Measurements from ENCODE around the gene PPP1R2.
"Not testable (repeated sequence)": the region's sequence is repeated elsewhere in the genome, so short reads cannot be mapped to it uniquely, and the experiment has no call there.

The PPP1R2 gene

DNA sequence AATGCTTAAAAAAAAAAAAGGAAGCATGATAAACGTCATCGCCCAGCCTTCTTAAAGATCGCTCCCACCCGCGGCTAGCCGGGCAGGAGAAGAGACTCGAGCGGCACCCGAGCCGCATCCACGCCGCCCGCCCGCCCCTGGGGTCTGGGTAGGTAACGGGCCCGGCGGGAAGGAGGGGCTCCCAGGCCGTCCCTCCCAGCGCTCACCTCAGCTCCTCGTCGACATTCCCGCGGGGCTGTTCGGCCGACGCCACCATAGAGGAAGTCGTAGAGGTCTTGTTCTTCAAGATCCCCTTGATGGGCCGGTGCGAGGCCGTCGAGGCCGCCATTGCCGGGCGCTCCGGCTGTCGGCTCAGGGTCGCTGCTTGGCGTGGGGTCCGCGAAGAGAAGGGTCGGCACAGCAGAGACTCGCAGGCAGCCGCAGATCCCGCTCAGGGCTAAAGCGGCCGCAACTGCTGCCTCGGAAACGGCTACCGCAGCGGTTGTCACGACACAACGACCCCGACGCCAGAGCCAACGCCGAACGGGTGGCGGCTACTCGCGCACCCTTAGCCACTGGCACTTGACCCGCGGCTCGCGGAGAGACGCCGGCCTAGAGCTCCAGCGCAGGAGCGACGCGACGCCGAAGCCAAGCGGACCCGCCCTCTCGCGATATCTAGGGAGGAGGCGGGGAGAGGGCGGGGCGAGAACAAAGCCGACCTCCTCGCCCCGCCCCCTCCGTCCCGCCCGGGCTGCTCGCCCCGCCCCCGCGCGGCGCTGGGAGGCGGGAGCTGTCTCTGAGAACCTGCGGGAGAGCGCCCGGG, at the start of gene PPP1R2:
Gene PPP1R2, minus strand, starts transcription at position 628 of the 802 bp plus-strand sequence. Its CDS starts 300 bp downstream, at position 328.
- peak; percentile 88 for DNase-seq (ENCODE audit: low read depth)

DNA sequence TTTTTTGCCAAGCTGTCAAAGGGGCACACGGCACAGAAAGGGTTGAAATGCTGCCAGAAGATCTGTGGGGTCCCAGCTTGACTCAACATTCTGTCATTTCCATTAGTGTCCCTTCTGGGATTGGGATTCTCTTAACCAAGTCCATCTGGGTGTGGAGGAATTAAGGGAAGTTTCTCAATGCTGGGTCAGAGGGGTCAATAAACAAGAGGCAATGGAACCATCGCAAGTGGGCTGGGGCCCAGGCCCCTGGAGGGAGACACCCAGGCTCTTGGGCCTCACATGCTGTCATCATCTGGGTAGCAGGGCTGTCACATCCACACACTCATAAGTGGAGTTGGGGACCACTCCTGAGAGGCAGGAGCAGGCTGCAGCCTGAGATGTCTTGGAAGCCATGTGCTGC, 48.7 kb upstream of the PPP1R2 start:
- no peak for DNase-seq (ENCODE audit: low read depth)

DNA sequence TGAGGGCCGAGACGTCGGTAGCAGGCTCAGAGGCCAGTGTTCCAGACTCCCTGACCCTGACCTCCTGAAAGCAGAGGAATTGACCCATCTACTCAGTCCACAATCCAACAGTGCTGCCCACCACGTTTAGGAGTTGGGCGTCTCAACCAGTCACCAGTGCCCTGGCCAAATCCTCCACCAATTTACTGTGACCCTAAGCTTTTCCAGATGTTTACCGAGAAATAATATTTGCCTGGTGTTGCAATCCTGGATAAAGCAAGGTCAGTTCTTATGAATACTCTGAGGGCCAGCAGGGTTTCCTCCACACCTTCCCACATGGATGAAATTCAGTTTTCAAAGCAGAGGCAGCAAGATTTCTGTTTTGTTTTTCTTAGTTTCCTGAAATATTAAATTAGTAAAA, 48.1 kb upstream of the PPP1R2 start:
- no peak for DNase-seq (ENCODE audit: low read depth)

DNA sequence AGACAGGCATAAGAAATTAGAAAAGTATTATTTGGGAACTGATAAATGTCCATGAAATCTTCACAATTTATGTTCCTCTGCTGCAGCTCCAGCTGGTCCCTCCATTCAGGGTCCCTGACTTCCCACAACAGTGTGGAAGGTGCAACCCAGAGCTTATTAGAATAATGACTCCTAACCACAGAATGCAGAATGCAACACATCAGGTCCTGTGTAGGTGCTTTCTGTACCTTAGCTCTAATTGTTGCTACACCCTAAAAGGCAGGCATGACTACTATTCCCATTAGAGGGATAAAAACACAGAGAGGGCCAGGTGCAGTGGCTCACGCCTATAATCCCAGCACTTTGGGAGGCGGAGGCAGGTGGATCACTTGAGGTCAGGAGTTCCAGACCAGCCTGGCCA, 47.3 kb upstream of the PPP1R2 start:
- DNase-seq (ENCODE audit: low read depth): not testable (repeated sequence)

DNA sequence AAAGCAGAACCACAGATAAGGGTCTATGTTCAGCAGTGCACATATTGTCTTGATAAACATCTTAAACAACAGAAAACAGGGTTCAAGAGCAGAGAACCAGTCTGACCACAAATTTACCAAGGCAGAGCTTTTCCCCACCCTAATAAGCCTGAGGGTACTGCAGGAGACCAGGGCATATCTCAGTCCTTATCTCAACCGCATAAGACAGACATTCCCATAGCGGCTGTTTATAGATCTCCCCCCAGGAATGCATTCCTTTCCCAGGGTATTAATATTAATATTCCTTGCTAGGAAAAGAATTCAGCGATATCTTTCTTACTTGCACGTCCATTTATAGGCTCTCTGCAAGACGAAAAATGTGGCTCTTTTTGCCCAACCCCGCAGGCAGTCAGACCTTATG, 46.7 kb upstream of the PPP1R2 start:
- DNase-seq (ENCODE audit: low read depth): not testable (repeated sequence)

DNA sequence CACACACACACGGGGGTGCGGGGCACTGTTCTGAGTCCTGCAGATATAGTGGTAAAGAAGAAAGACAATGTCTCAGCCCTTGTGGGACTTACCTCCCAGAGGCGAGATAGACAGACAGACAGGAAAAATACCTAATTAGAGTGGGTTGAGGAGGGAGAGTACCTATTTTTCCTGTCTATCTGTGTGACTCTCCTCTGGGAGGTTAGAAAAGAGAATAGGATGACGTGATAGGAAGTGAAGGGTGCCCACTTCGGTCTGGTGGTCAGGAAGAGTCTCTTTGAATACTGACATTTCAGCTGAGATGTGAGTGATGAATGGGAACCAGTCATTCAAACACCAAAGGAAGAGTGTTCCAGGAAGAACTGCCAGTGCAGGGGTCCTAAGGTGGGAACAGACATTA, 44.7 kb upstream of the PPP1R2 start:
- no peak for DNase-seq (ENCODE audit: low read depth)

DNA sequence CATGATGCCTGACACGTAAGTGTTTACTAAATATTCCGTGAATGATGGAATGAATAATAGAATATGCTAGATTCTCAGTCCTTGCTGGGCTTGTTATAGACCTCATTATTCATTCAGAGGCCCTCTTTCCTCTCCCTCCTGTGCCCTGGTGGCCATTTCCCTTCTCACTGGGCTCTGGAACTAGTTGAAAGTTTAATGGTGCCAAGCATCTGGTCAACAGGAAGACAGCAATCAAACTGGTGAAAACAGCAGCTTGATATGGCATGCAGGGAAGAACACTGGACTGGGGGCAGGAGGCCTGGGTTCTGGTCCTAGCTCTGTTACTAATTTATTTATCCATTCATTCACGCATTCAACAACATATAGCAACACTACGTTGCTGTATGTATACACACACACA, 44.3 kb upstream of the PPP1R2 start:
- no peak for DNase-seq (ENCODE audit: low read depth)

DNA sequence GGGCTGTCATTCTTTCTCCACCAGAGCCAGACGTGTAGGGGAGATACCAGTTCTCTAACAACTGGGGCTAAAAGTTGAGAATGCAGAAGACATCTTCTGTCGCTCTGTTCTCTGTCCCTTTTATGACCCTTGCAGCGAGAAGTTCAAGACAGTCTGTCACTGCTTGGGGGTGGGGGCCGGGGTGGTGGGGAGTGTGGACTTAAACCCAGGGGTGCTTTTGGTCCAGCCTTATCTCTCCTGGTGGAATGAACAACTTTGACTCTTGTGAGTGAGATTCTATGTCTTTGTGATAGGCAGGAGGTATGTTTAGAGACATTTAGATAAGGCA, 41.4 kb upstream of the PPP1R2 start:
- no peak for DNase-seq (ENCODE audit: low read depth)

DNA sequence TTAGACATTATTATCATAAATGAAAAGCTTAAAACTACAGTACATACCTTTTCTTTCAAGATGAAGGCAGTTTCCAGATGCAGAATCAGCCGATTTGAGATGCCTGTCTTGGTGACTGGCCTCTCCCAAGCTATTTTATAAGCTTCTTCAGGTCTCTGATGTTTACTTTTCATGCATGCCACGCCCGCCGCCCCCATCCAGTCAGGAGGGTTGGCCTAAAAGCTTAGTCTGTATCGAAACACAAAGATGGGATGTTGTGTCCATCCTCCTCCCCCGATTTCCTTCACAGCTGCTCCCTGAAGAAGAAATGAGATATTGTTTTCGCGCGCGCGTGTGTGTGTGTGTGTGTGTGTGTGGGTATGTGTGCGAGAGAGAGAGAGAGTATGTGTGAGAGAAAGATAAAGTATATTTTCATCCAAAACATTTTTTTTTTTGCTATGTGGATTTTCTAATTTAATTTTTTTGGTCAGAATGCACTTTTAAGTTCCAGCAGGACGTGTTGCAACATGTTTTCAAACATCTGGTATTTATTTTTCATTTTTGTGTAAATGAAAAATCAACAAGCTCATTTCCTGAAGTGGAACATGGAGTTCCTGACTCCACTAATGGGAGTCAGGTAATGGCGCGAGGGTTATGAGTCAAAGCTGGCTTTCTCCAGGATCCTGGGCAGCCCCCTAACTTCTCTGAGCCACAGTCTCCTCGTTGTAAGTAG, 40.9 kb upstream of the PPP1R2 start, which contains the start of gene APOD:
Gene APOD, minus strand, starts transcription at position 110 of the 712 bp plus-strand sequence. CDS start 4,479 bp downstream, outside the sequence.
- no peak for DNase-seq (ENCODE audit: low read depth)

DNA sequence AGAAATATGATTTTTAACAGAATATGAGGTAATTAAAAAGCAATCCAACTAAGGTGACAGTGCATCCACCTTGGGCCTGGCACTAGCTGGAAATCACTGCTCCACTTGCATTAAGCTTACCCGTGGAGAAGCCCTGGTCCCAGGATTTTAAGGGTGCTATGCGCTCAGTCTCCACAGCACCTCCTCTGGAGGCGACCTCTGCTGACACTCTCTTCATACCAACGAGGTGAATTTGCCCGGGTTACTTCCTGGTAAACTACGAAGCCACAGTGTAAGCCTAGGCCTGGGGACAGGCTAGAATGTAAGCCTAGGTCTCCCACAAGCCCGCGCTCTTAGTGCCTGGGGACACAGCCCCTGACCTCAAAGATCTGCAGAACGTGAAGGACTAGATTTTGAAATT, 39.8 kb upstream of the PPP1R2 start:
- no peak for DNase-seq (ENCODE audit: low read depth)

DNA sequence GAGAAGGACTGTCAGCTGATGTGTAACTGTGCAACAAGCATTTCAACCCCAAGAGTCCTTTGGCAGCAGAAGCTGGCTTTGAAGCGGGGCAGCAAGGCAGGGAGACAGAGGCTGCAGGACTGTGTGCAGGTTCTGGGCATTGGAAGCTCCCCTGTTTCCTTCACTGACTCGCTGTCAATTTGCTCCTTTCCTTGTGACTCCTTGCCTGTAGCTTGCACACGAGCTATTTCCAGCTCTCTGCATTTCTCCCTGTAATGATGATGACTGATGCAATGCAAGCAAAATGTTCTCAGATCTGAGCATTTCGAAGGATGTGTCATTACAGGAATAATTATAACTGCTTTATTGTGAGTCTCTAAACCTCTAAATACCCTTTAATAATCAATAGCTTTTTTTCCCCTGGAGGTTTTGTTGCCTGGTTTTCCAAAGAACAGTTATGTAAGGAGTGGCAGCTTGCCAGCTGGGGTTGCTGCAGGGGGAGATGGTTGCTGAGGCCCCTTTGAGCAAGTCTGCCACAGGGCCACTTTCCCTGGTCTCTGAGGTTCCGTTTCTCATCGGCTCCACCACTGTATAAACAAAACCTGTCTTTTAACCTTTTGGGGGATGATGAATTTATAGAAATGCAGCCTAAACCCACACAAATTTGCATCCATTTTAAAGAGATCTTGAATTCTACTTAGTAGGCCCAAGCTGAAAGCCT, 37.8 kb upstream of the PPP1R2 start:
- DNase-seq (ENCODE audit: low read depth): no peak

DNA sequence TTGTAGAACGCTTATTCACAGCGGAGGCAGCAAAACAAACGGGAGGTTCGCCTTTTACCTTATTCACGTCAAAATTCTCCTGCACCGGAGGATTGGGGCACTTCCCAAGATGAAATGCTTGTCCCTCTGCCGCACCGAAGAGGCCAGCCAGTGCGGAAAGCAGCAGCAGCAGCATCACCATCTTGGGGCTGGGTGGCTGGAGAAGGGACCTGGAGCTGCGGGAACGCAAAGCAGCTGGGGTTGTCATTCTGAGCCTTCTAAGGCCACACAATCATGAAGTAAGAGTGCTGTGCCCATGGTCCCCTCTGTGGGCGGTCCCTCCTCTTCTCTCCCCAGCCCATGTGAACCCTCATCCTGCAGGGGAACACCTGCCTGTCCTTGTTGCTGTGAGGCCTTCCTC, 36.2 kb upstream of the PPP1R2 start:
- no peak for DNase-seq (ENCODE audit: low read depth)

DNA sequence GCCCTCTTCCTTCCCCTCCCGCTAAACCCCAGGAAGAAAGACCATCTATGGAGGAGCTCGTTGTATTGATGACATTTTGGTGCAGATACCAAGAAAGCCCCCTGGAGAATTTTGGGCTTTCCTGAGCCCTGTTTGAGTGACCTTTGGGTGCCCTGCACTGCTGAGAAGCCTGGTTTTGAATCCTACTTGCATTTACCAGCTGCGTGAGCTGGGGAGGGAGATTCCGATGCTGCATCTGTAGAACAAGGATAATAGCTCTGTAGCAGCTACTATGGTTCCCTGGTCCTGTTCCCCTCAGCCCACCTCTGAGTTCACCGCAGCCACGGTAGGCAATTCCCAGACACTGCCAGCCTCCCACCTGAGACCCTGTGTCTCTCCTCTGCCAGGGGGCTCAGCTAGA, 35.4 kb upstream of the PPP1R2 start:
- no peak for DNase-seq (ENCODE audit: low read depth)

DNA sequence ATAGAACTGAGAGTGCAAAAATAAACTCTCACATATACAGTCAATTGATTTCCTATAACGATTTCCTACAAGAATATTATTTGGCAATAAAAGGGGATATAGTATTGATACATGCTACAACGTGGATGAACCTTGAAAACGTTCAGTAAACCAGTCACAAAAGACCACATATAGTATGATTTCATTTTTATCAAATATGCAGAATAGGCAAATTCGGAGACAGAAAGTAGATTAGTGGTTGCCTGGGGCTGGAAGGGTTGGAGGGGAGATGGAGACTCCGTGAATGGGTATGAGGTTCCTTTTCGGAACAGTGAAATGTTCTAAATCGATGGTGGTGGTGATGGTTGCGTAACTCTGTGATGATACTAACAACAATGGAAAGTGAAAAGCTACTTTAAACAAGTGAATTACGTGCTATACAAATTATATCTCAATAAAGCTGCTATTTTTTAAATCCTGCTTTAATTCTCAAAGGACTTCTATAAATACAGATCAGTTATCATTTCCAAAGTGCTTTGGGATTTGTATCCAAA, 34.6 kb upstream of the PPP1R2 start:
- DNase-seq (ENCODE audit: low read depth): no peak

DNA sequence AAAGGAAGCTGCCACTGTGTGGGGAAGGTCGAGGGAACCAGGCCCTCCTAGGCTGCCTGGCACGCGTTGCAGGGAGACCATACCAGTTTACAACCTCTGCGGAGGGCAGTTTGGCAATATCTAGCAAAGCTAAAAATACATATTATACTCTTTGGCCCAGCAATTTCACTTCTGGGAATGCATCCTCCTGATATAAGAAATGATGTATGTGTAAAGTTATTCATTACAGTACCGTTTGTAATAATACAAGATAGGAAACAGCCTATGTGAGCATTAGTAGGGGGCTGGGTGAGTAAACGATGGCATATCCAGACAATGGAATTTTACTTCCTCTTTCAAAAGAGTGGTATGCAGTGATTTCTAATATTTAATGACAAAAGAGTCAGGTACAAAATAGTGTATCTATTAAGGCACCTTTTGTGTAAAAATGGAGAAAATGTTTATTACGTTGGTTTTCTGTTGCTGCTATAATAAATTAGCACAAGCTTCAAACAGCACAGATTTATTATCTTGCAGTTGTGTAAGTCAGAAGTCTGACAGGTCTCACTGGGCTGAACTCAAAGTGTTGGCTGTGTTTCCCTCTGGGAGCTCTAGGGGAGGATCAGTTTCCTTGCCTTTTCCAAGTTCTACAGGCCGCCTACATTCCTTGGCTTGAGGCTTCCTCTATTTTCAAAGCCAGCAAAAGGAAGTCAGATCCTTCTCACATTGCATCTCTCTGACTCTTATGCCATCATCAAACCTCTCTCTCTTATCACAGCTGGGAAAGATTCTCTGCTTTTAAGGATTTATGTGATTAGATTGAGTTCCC, 31.6 kb upstream of the PPP1R2 start:
- DNase-seq (ENCODE audit: low read depth): no peak

DNA sequence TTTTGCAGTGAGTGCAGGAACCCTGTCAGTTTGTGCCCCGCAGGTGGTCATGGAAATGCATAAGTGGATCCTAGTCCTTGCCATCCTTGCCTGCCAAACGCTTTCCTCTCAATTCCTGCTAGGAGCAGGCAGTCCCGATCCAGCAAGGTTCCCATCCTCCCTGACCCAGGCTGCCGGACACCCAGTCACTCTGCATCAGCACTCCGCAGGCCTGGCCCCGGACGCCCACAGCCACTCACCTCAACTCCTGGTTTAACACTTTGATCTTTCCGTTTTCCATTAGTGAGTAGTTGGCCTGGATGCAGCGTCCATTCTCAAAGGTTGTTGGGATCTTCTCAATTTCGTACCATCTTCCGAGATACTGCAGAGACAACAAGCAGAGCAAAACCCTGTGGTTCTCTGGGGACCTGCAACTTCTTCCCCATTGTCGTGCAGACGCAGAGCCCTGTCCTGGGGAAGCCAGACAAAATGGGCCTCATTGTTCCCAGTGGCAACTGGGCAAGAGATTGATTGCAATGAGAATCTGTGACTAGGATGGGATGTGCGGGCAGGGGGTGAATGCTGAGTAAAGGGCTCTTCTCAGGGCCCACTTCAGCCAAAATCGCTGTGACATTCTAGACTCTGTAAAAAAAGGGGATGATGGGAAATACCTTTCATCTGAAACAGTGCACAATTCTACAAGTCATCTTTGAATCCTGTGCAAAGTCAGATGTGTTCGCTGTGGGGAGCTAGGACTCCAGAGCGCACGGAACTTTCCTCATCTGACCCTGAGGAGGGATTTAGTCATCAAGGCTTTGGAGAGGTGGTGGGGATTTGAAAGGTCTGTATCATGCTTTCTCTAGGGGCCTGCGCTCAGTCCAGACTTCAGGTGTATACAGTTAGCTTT, 30.7 kb upstream of the PPP1R2 start:
- no peak for DNase-seq (ENCODE audit: low read depth)

DNA sequence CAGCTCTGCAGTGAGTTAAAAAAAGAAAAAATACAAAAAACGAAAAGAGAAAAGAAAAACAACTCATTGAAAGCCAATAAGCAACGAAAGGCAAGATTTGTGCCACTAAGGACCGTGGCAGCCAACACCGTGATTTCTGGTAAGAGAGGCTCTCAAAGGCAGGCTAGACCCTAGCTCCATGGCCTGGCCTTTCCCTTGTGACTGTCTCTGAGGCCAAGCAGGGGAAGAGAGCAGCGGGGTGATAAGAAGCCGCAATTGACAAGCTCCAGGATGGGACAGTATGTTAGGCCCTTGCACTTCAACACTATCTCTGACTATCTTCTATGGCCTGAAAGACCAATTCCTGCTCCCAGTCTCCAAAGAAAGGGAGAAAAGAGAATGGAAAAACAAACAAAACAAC, 28.2 kb upstream of the PPP1R2 start:
- DNase-seq (ENCODE audit: low read depth): no peak

DNA sequence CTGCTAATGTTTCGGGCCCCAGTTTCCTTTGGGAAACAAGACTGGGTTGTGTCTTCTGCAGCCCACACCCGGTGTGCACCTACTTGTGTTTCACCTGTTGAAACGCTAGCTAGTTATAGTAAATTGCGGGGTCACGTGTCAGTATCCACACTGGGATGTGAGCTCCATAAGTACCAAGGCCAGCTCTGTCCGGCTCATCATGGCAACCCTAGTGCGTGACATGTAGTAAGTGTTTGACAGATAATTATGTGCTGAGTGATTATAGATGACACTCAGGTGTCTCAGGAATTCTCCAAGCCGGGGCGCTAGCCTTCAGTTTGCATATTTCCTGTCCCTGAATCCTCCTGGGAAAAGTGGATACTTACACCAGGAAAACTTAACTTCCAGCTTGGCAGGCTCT, 27.8 kb upstream of the PPP1R2 start:
- no peak for DNase-seq (ENCODE audit: low read depth)

DNA sequence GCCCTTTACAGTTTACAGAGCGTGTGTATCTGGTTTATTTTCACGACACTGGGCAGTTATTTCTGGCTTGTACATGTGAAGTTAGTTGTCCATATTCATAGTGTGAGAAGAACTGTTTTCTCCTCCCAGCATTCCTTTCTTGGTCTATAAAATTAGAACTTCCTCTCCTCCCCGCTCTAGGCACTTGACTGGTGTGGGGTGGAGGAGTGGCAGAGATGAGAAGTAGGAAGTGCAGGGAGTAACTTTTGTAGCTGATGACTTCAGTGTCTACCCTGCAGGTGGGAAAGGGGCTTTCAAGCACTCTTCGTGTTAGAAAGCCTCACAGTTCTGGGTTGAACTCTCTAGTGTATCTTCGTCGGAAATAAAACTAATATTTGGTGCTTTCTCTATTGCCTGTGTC, 27.2 kb upstream of the PPP1R2 start:
- no peak for DNase-seq (ENCODE audit: low read depth)

DNA sequence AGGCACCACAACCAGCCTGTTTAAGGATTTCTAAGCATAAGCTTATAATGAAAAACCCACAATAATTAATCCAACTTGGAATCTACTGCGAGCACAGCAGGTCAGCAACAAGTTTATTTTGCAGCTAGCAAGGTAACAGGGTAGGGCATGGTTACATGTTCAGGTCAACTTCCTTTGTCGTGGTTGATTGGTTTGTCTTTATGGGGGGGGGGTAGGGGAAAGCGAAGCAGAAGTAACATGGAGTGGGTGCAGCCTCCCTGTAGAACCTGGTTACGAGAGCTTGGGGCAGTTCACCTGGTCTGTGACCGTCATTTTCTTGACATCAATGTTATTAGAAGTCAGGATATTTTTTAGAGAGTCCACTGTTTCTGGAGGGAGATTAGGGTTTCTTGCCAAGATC, 25.5 kb upstream of the PPP1R2 start:
- no peak for DNase-seq (ENCODE audit: low read depth)

DNA sequence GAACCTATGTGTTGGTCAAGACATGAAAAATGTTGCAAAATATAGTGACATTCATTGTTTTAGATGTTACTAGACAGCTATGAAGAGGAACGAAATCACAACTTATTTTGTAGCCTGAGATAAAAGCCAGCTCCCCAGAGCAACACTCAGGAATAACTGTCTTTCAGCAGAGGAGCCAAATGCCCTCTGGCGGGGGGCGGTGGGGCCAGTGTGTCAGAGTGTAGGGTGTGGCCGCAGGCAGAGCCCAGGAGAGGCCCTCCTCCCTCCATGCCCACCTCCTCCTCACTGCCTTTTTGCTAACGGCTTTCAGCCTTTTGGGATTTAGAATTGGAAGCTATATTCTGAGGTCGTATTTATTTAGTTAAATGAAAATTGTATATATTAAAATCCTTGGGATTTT, 23.7 kb upstream of the PPP1R2 start:
- DNase-seq (ENCODE audit: low read depth): no peak

Measured in activated T-helper 9 cell treated with anti-CD3 and anti-CD28 coated beads, Interleukin-2, amount 50 U/mL, for 16 hours (primary cell).